Neural cell (in vitro differentiated cells): ENCODE results near the gene COLEC11. TPM values are rescaled to one million over a fixed set of nuclear protein-coding genes. Genes with fewer than 3 reads are reported as not detected.

Experiments
- H2AFZ ChIP-seq: fragments of 200-600, 300-800 bp; sonication (generic), shearing (Covaris generic); 2 replicates; pipeline ENCODE4 v1.6.0; 2014; ENCODE audit warnings: low read depth, mild to moderate bottlenecking, antibody characterized with exemption, low read length, moderate library complexity
- H3F3A ChIP-seq: fragments of 200-600 bp; shearing (Covaris generic); 2 replicates; pipeline ENCODE4 v1.6.1; 2016; ENCODE audit warnings: mild to moderate bottlenecking, moderate library complexity, mixed read lengths, antibody characterized with exemption, low read length; ENCODE audit not compliant: insufficient read depth, poor library complexity, severe bottlenecking
- H3K27ac ChIP-seq: fragments of 200-600, 300-800 bp; sonication (generic), shearing (Covaris generic); 2 replicates; pipeline ENCODE4 v1.5.1; 2014; ENCODE audit warnings: mild to moderate bottlenecking, low read length, moderate library complexity
- H3K27me3 ChIP-seq: fragments of 300-800, 200-600 bp; sonication (generic), shearing (Covaris generic); 2 replicates; pipeline ENCODE4 v1.6.0; 2014; ENCODE audit warnings: mild to moderate bottlenecking, low read depth, low read length, moderate library complexity; ENCODE audit not compliant: insufficient read depth
- H3K36me3 ChIP-seq: fragments of 300-800, 200-600 bp; sonication (generic), shearing (Covaris generic); 2 replicates; pipeline ENCODE4 v1.5.1; 2014; ENCODE audit warnings: mild to moderate bottlenecking, antibody characterized with exemption, low read length, moderate library complexity; ENCODE audit not compliant: insufficient read depth
- H3K4me2 ChIP-seq: fragments of 300-800, 200-600 bp; sonication (generic), shearing (Covaris generic); 2 replicates; pipeline ENCODE4 v1.6.0; 2014; ENCODE audit warnings: mild to moderate bottlenecking, low read length
- H3K4me3 ChIP-seq: fragments of 300-800, 200-600 bp; sonication (generic), shearing (Covaris generic); 2 replicates; pipeline ENCODE4 v1.5.1; 2014; ENCODE audit warnings: mild to moderate bottlenecking, low read length, moderate library complexity
- H3K79me2 ChIP-seq: fragments of 200-600 bp; shearing (Covaris generic); replicated peaks from 2 replicates; pipeline ENCODE4 v1.6.0; 2014; ENCODE audit warnings: mild to moderate bottlenecking, low read length, moderate library complexity; ENCODE audit not compliant: insufficient read depth
- H3K9ac ChIP-seq: fragments of 300-800, 200-600 bp; sonication (generic), shearing (Covaris generic); 2 replicates; pipeline ENCODE4 v1.6.1; 2016; ENCODE audit warnings: mild to moderate bottlenecking, low read length, mixed read lengths
- H3K9me2 ChIP-seq: fragments of 200-600 bp; shearing (Covaris generic); 2 replicates; pipeline ENCODE4 v1.6.1; 2016; ENCODE audit warnings: mild to moderate bottlenecking, low read length, mixed read lengths; ENCODE audit not compliant: insufficient read depth
- H3K9me3 ChIP-seq: fragments of 200-600, 300-800 bp; sonication (generic), shearing (Covaris generic); 2 replicates; pipeline ENCODE4 v1.6.1; 2016; ENCODE audit warnings: mild to moderate bottlenecking, mixed run types, low read length, moderate library complexity, mixed read lengths
- H4K20me1 ChIP-seq: fragments of 200-600 bp; shearing (Covaris generic); 2 replicates; pipeline ENCODE4 v1.6.1; 2016; ENCODE audit warnings: mild to moderate bottlenecking, mixed run types; ENCODE audit not compliant: insufficient read depth
- CTCF ChIP-seq: fragments of 450-650 bp; IDR thresholded peaks from 2 replicates; pipeline ENCODE4 v1.5.1; 2014; ENCODE audit warnings: antibody characterized with exemption, mild to moderate bottlenecking, moderate library complexity; ENCODE audit not compliant: poor library complexity, severe bottlenecking
- EP300 ChIP-seq: fragments of 450-650 bp; conservative IDR thresholded peaks from 2 replicates; pipeline ENCODE4 v1.6.1; 2014; ENCODE audit warnings: antibody characterized with exemption, mild to moderate bottlenecking, moderate library complexity; ENCODE audit not compliant: poor library complexity, severe bottlenecking
- EZH2 ChIP-seq: fragments of 200-600, 300-800 bp; shearing (Covaris generic), sonication (generic); IDR thresholded peaks from 2 replicates; pipeline ENCODE4 v1.6.1; 2014; ENCODE audit warnings: antibody characterized with exemption, low read length, borderline replicate concordance, mild to moderate bottlenecking; ENCODE audit not compliant: insufficient read depth, poor library complexity, severe bottlenecking
- MXI1 ChIP-seq: fragments of 450-650 bp; conservative IDR thresholded peaks from 2 replicates; pipeline ENCODE4 v1.6.1; 2014; ENCODE audit warnings: antibody characterized with exemption, mild to moderate bottlenecking; ENCODE audit not compliant: poor library complexity, severe bottlenecking
- POLR2AphosphoS5 ChIP-seq: IDR thresholded peaks from 2 replicates; pipeline ENCODE4 v1.6.1; 2012
- RAD21 ChIP-seq: fragments of 450-650 bp; conservative IDR thresholded peaks from 2 replicates; pipeline ENCODE4 v1.6.1; 2014; ENCODE audit warnings: antibody characterized with exemption, mild to moderate bottlenecking, moderate library complexity
- REST ChIP-seq: IDR thresholded peaks from 2 replicates; pipeline ENCODE4 v1.6.1; 2012; ENCODE audit warnings: borderline replicate concordance
- SMC3 ChIP-seq: fragments of 450-650 bp; conservative IDR thresholded peaks from 2 replicates; pipeline ENCODE4 v1.6.1; 2014; ENCODE audit warnings: antibody characterized with exemption, mild to moderate bottlenecking, moderate library complexity; ENCODE audit not compliant: poor library complexity
- TAF1 ChIP-seq: IDR thresholded peaks from 2 replicates; pipeline ENCODE4 v1.6.1; 2012; ENCODE audit warnings: low read depth
- polyA plus RNA-seq: library from polyadenylated mRNA; depleted of rRNA; stranded (reverse); fragments of >200 nt; gene quantifications from 2 replicates; pipeline ENCODE4 v1.2.3, GENCODE V29; 2014

The COLEC11 gene
- polyA plus RNA-seq, 1 donor from 2014 or later, result 4.0 TPM

DNA sequence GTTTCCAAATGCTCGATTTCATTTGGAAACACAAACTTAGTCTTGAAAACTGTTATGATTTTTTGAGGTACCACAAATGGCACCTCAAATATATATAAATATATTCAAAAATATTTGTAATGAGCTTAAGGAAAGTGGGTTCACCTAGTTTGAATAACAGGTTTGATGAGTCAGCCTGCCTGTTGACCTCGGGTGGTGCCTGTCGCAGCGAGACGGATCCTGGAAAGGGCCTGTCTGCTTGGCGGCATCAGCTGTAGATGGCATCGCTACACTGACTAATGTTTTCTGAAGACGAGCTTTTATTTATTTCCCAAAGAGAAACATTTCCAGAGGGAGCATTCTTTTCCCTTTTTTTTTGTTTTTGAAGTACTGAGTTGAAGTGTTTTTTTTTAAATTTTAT lies 70.0 kb downstream of the COLEC11 start:
- Histone ChIP-seq H3F3A (no peaks in the 10 kb centered on the region), H3K9ac (no peak overlapping the region), H3K4me3 (no peak overlapping the region), H3K9me3 (no peaks in the 10 kb centered on the region), H3K4me2 (no peak overlapping the region), H4K20me1 (no peaks in the 10 kb centered on the region), H3K79me2 (no peaks in the 10 kb centered on the region), H3K36me3 (no peaks in the 10 kb centered on the region), H2AFZ (no peak overlapping the region), H3K9me2 (no peaks in the 10 kb centered on the region), H3K27ac (no peak overlapping the region), H3K27me3 (no peaks in the 10 kb centered on the region)
- TF ChIP-seq REST, result no peak
- TF ChIP-seq MXI1, result no peak
- no peak for TF ChIP-seq RAD21
- TF ChIP-seq EZH2, result no peak
- TF ChIP-seq EP300, result no peak
- no peak for TF ChIP-seq POLR2AphosphoS5
- no peak for TF ChIP-seq TAF1
- no peak for TF ChIP-seq CTCF
- TF ChIP-seq SMC3, result no peak

GRCh38 chr2:3665886-3666612 lies 71.1 kb downstream of the COLEC11 start:
- Histone ChIP-seq H3K4me3 (no peak overlapping the region), H3K27ac (no peak overlapping the region), H3K9ac (no peak overlapping the region), H3K36me3 (no peaks in the 10 kb centered on the region), H3K79me2 (no peaks in the 10 kb centered on the region), H3F3A (no peaks in the 10 kb centered on the region), H2AFZ (no peak overlapping the region), H4K20me1 (no peaks in the 10 kb centered on the region), H3K4me2 (no peak overlapping the region), H3K27me3 (no peaks in the 10 kb centered on the region), H3K9me3 (no peaks in the 10 kb centered on the region), H3K9me2 (no peaks in the 10 kb centered on the region)
- TF ChIP-seq EZH2, result no peak
- no peak for TF ChIP-seq EP300
- TF ChIP-seq RAD21, result no peak
- no peak for TF ChIP-seq MXI1
- TF ChIP-seq SMC3, result no peak
- no peak for TF ChIP-seq REST
